Psoas muscle (tissue), 8 donors: ENCODE measurements around the gene TMEM248. TPM values are rescaled to one million over a fixed set of nuclear protein-coding genes. Genes with fewer than 3 reads are reported as not detected.
"Not testable (repeated sequence)": the region's sequence is repeated elsewhere in the genome, so short reads cannot be mapped to it uniquely, and the experiment has no call there.

Source experiments
- ATAC-seq, 4 donors: fragments of 200-7000 bp; cut with Tn5 transposase; one replicate each; pipeline ENCODE4 v1.9.1; 2020; ENCODE audit warnings: moderate library complexity in 3 of 4, mild to moderate bottlenecking in 2 of 4
- DNase-seq, 2 donors: peaks; one replicate each; pipeline ENCODE4 v3.0.0-alpha.2; 2020
- H3K27ac ChIP-seq: fragments of 200-600 bp; one replicate; pipeline ENCODE4 v1.8.0; 2022
- H3K27me3 ChIP-seq, 3 donors: fragments of 200-600 bp in 1 of 3; one replicate each; pipeline versions ENCODE4 v1.6.1 to v1.8.0; 2013 to 2022; ENCODE audit warnings: low read length in 2 of 3, mild to moderate bottlenecking in 2 of 3, moderate library complexity in 1 of 3; ENCODE audit not compliant: insufficient read depth in 3 of 3
- H3K36me3 ChIP-seq, 2 donors: fragments of 200-600 bp in 1 of 2; one replicate each; pipeline versions ENCODE4 v1.6.1 to v1.8.0; 2013 to 2022; ENCODE audit warnings: low read depth in 1 of 2, mild to moderate bottlenecking in 1 of 2, moderate library complexity in 1 of 2; ENCODE audit not compliant: insufficient read depth in 1 of 2
- H3K4me1 ChIP-seq: fragments of 200-600 bp; one replicate; pipeline ENCODE4 v1.8.0; 2022
- H3K4me3 ChIP-seq: fragments of 200-600 bp; one replicate; pipeline ENCODE4 v1.8.0; 2022; ENCODE audit warnings: mild to moderate bottlenecking
- H3K9me3 ChIP-seq: fragments of 200-600 bp; one replicate; pipeline ENCODE4 v1.8.0; 2022
- CTCF ChIP-seq: fragments of 200-600 bp; IDR thresholded peaks from one replicate; pipeline ENCODE4 v1.8.0; 2022; ENCODE audit warnings: antibody characterized with exemption
- WGBS, 3 donors: extraction: QIAGEN DNeasy Blood & Tissue Kit; methylation state at CpG; one replicate each; pipeline versions ENCODE4 v1.1.6 to v1.1.7; 2013; 5-methylcytosine and 5-hydroxymethylcytosine counted together
- intact Hi-C, 2 donors: fragments of 100-400 bp; cut with DNase I; formaldehyde crosslinking; loops; one replicate each; pipeline versions ENCODE4 v1.11.0 to v1.14.2; 2022
- polyA plus RNA-seq, 3 donors: library from polyadenylated mRNA; stranded (reverse); fragments of 200-250 nt; gene quantifications; one replicate each; pipeline ENCODE4 v1.2.3, GENCODE V29; 2013
- total RNA-seq, 4 donors: library from RNA; stranded (reverse); fragmentation: NEBNext Ultra II Directional in 2 of 4; extraction: Animal tissue kit (Norgen Biotek cat#: 25700) in 2 of 4; gene quantifications; one replicate each; pipeline versions ENCODE4 v1.2.1 to v1.2.4, GENCODE V29; 2021 to 2023
- donor health status: healthy with polysubstance abuse.
- donor health status: DM: no; HTN: no; CAD: no; lungs with moderate emphysema.
- donor health status: Bipolar disorder and iron deficiency.
- donor health status: healthy.
- donor health status: DM: yes; HTN: yes; CAD: no.
- donor health status: DM: no; HTN: no; CAD: no.
- donor health status: DM: no; HTN: no; CAD: no.
- donor health status: DM: yes; HTN: yes; CAD: no.

Gene TMEM248
- total and polyA plus RNA-seq, 7 donors: 16.0 to 38.6 (median 33.9) TPM

- Histone ChIP-seq H3K27me3 (no peaks in the 10 kb centered on the region), H3K9me3 (no peaks in the 10 kb centered on the region), H3K4me1 (peaks cover 14% of the 10 kb centered on the region), H3K4me3 (no peak overlapping the region), H3K36me3 (no peaks in the 10 kb centered on the region), H3K27ac (no peak overlapping the region)
- ATAC-seq (no peak), DNase-seq (no peak)
- no peak for TF ChIP-seq CTCF
- 65 to 82% (median 74%) methylated on average over 12 of the region's 12 CpGs for WGBS, 3 donors
- intact Hi-C loops: no loop called here
Observed at GRCh38 chr7:66913118-66914037, 7.6 kb upstream of the TMEM248 start.

GRCh38 chr7:66917904-66918303 lies 3.1 kb upstream of the TMEM248 start:
- intact Hi-C loops, H3K36me3 ChIP-seq, H3K9me3 ChIP-seq, H3K4me3 ChIP-seq, H3K27me3 ChIP-seq, ATAC-seq, DNase-seq: not testable (repeated sequence)
- Histone ChIP-seq H3K4me1 (peaks cover 31% of the 10 kb centered on the region), H3K27ac (peak overlapping the region; percentile 55)
- WGBS, 3 donors: 67 to 70% (median 68%) methylated on average over 7 of the region's 7 CpGs

DNA sequence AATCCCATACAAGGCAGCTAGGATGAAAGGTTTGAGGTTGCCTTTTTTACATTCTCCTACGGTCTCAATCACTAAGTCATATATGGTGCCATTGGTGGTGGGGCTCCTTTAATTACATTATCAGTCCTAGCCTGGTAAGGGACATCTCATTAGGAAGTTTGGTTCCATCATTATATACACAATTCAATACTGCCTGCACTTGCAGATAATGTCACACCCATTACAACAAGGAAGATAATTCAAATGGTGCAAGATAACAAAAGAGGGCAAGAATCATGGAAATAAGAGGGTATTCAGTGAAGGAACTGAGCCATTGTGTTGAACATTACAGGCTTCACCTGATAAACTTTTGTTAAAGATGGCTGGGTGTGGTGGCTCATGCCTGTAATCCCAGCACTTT lies 1.7 kb upstream of the TMEM248 start:
- Histone ChIP-seq H3K4me3 (no peak overlapping the region), H3K27me3 (no peaks in the 10 kb centered on the region), H3K27ac (no peak overlapping the region), H3K4me1 (peaks cover 42% of the 10 kb centered on the region), H3K36me3 (peaks cover 0 to 6% of the 10 kb centered on the region in 2 donors), H3K9me3 (no peaks in the 10 kb centered on the region)
- WGBS, 3 donors: 89 to 97% (median 96%) methylated on average over 1 of the region's 1 CpG
- DNase-seq (no peak), ATAC-seq (no peak)
- intact Hi-C loops: no loop called here
- no peak for TF ChIP-seq CTCF

GRCh38 chr7:66919704-66920103 lies 1.3 kb upstream of the TMEM248 start:
- Histone ChIP-seq H3K4me3 (no peak overlapping the region), H3K4me1 (peaks cover 42% of the 10 kb centered on the region), H3K36me3 (peaks cover 0 to 6% of the 10 kb centered on the region in 2 donors), H3K27me3 (no peaks in the 10 kb centered on the region), H3K9me3 (no peaks in the 10 kb centered on the region), H3K27ac (no peak overlapping the region)
- DNase-seq (no peak), ATAC-seq (no peak)
- WGBS, 3 donors: 94 to 99% (median 96%) methylated on average over 4 of the region's 4 CpGs
- intact Hi-C loops: loop anchor here in 1 of 2 donors (5.0 kb wide), 1 partner anchor 57 kb away; no protein-coding TSS in a partner anchor
- TF ChIP-seq CTCF: no peak

DNA sequence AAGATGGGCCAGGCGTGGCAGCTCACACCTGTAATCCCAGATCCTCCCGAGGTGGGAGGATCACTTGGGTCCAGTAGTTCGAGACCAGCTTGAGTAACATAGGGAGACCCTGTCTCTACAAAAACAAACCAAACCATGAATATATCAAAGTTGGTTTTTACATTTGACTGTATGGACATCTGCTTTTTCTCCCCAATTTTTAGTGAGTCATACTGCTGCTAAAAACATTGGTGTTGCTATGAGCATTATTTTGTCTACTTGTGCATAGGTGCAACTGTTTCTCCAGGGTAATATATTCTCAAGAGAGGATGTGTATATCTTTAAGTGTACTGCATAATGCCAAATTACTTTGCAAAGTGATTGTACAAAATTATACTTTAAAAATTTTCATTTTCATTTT lies 769 bp upstream of the TMEM248 start:
- ATAC-seq (no peak), DNase-seq (no peak)
- peaks cover 0 to 6% of the 10 kb centered on the region in 2 donors for H3K36me3 ChIP-seq
- peak overlapping the region; percentile 83 for H3K4me3 ChIP-seq
- no peaks in the 10 kb centered on the region for H3K27me3 ChIP-seq
- no peak for TF ChIP-seq CTCF
- intact Hi-C loops: loop anchor here in 1 of 2 donors (5.0 kb wide), 1 partner anchor 58 kb away; no protein-coding TSS in a partner anchor
- 76 to 85% (median 78%) methylated on average over 3 of the region's 3 CpGs for WGBS, 3 donors
- H3K27ac ChIP-seq: peak overlapping the region; percentile 84
- H3K4me1 ChIP-seq: peaks cover 42% of the 10 kb centered on the region
- H3K9me3 ChIP-seq: no peaks in the 10 kb centered on the region
